ENCODE data around the gene GFI1.
"Not testable (repeated sequence)": the region's sequence is repeated elsewhere in the genome, so short reads cannot be mapped to it uniquely, and the experiment has no call there.

GFI1 gene

GRCh38 chr1:92461364-92462097 lies 25.2 kb downstream of the GFI1 start:
- FAIRE-seq, result no peak

- no peak for FAIRE-seq
Measured at GRCh38 chr1:92459871-92460320, 26.8 kb downstream of the GFI1 start.

- FAIRE-seq, result no peak
Measured at GRCh38 chr1:92458146-92458545, 28.6 kb downstream of the GFI1 start.

- FAIRE-seq, result no peak
Measured at GRCh38 chr1:92447976-92448375, 38.7 kb downstream of the GFI1 start.

GRCh38 chr1:92447033-92447681 lies 39.6 kb downstream of the GFI1 start:
- no peak for FAIRE-seq

- no peak for FAIRE-seq
Measured at GRCh38 chr1:92446546-92446945, 40.2 kb downstream of the GFI1 start.

- no peak for FAIRE-seq
Measured at GRCh38 chr1:92445865-92446264, 40.9 kb downstream of the GFI1 start.

- FAIRE-seq, result no peak
Measured at GRCh38 chr1:92444351-92444750, 42.4 kb downstream of the GFI1 start.

- no peak for FAIRE-seq
Measured at GRCh38 chr1:92443893-92444292, 42.8 kb downstream of the GFI1 start.

- FAIRE-seq, result no peak
Measured at GRCh38 chr1:92442351-92442750, 44.4 kb downstream of the GFI1 start.

- FAIRE-seq, result no peak
Measured at GRCh38 chr1:92441697-92442342, 44.9 kb downstream of the GFI1 start.

GRCh38 chr1:92441316-92441696 lies 45.4 kb downstream of the GFI1 start:
- FAIRE-seq, result no peak

GRCh38 chr1:92439291-92439690 lies 47.4 kb downstream of the GFI1 start:
- no peak for FAIRE-seq

- not testable (repeated sequence) for FAIRE-seq
Measured at GRCh38 chr1:92434572-92434971, 52.2 kb downstream of the GFI1 start.

- FAIRE-seq, result no peak
Measured at GRCh38 chr1:92430030-92430429, 56.7 kb downstream of the GFI1 start.

GRCh38 chr1:92425617-92426016 lies 61.1 kb downstream of the GFI1 start:
- no peak for FAIRE-seq

Measured in islet of Langerhans (tissue), 1 donor.